Smooth muscle cell (in vitro differentiated cells): Measurements from ENCODE around the gene PITPNM1. TPM values are rescaled to one million over a fixed set of nuclear protein-coding genes. Genes with fewer than 3 reads are reported as not detected.

Source experiments
- DNase-seq: peaks from one replicate; lab custom pipeline; 2025; ENCODE audit not compliant: unreplicated experiment; lab: John Stamatoyannopoulos, UW
- H2AFZ ChIP-seq: fragments of 200-600 bp; sonication (generic); 2 replicates; pipeline ENCODE4 v1.6.0; 2016; ENCODE audit warnings: antibody characterized with exemption, low read depth, mild to moderate bottlenecking
- H3F3A ChIP-seq: fragments of 200-600 bp; sonication (generic); 2 replicates; pipeline ENCODE4 v1.6.0; 2017; ENCODE audit warnings: antibody characterized with exemption, low read depth
- H3K27ac ChIP-seq: fragments of 200-600 bp; sonication (generic); 2 replicates; pipeline ENCODE4 v1.5.1; 2016; ENCODE audit warnings: low read depth, mild to moderate bottlenecking
- H3K27me3 ChIP-seq: fragments of 200-600 bp; sonication (generic); 2 replicates; pipeline ENCODE4 v1.6.1; 2016; ENCODE audit warnings: low read depth, mild to moderate bottlenecking
- H3K36me3 ChIP-seq: fragments of 200-600 bp; sonication (generic); 2 replicates; pipeline ENCODE4 v1.5.1; 2016; ENCODE audit warnings: low read depth
- H3K4me1 ChIP-seq: fragments of 200-600 bp; sonication (generic); 2 replicates; pipeline ENCODE4 v1.5.1; 2016; ENCODE audit warnings: low read depth
- H3K4me2 ChIP-seq: fragments of 200-600 bp; sonication (generic); 2 replicates; pipeline ENCODE4 v1.6.0; 2016; ENCODE audit warnings: mild to moderate bottlenecking
- H3K4me3 ChIP-seq: fragments of 200-600 bp; sonication (generic); 2 replicates; pipeline ENCODE4 v1.5.1; 2016; ENCODE audit warnings: mild to moderate bottlenecking
- H3K79me2 ChIP-seq: fragments of 200-600 bp; sonication (generic); 2 replicates; pipeline ENCODE4 v1.6.0; 2016; ENCODE audit warnings: low read depth, mild to moderate bottlenecking
- H3K9ac ChIP-seq: fragments of 200-600 bp; sonication (generic); 2 replicates; pipeline ENCODE4 v1.6.0; 2016; ENCODE audit warnings: low read depth
- H3K9me3 ChIP-seq: fragments of 200-600 bp; sonication (generic); replicated peaks from 2 replicates; pipeline ENCODE4 v1.5.1; 2016; ENCODE audit warnings: low read depth
- H4K20me1 ChIP-seq: fragments of 200-600 bp; sonication (generic); 2 replicates; pipeline ENCODE4 v1.6.0; 2016; ENCODE audit warnings: low read depth
- WGBS: methylation state at CpG from one replicate; pipeline ENCODE4 v1.1.7; 2016; ENCODE audit warnings: low lambda C conversion rate; 5-methylcytosine and 5-hydroxymethylcytosine counted together
- polyA plus RNA-seq: library from polyadenylated mRNA; unstranded; fragments of >200 nt; fragmentation: Nextera tagmentation; extraction: Ambion mirVana; gene quantifications from 2 replicates; pipeline ENCODE4 v1.2.1, GENCODE V29; 2016
- total RNA-seq: library from RNA; depleted of rRNA; stranded (reverse); fragments of >200 nt; gene quantifications from 2 replicates; pipeline ENCODE4 v1.2.3, GENCODE V29; 2014
- TF ChIP-seq, protein P1 (sequence below): fragments of 200-600 bp; sonication (generic); IDR thresholded peaks from 2 replicates; pipeline ENCODE4 v1.5.1; 2017; ENCODE audit warnings: borderline replicate concordance, mild to moderate bottlenecking, antibody characterized with exemption; ENCODE audit not compliant: insufficient read depth, poor library complexity, severe bottlenecking

Gene PITPNM1
- total and polyA plus RNA-seq, 2 experiments from 2014 or later, result 27.6 to 35.0 TPM

DNA sequence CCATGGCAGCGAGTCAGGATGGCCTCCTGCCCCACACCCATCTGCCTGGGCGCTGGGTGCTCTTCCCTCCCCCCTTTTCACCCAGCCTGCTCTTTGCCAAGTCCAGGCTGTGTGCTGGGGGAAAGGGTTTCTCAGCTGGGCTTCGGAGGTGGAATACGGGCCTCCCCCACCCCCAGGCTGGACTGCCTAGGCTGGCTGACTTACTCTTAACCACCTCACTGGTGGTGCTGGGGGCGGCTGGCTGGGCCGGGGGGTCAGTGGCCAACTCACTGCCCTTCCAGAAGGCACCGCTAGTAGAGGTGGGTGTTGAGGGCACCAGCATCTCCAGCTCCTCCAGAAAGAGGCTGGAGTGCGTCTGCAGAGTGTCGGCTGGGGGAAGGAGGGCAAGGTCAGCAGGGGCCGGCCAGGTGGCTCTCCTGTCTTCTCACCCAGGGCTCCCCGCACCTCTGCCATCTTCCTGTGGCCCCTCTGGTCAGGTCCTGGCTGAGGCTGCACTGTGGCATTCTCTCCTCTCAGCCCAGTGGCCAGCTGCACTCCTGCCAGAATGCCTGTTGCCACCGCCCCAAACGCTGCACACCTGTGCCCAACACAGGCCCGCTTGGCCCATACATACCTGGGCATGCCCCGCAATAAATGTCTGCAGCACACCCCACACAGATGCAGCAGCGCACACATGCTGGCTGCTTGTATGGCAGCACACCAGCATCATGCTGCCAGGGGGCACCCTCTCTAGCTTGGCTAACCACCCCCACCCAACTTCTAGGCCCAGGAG is 9.7 kb downstream of the PITPNM1 start:
- no peaks in the 10 kb centered on the region for H3K4me1 ChIP-seq
- no peaks in the 10 kb centered on the region for H3K9me3 ChIP-seq
- no peak overlapping the region for H2AFZ ChIP-seq
- H3K27me3 ChIP-seq, result no peaks in the 10 kb centered on the region
- no peaks in the 10 kb centered on the region for H3K36me3 ChIP-seq
- no peaks in the 10 kb centered on the region for H4K20me1 ChIP-seq
- no peak overlapping the region for H3K9ac ChIP-seq
- no peaks in the 10 kb centered on the region for H3F3A ChIP-seq
- H3K79me2 ChIP-seq, result no peaks in the 10 kb centered on the region
- 96% methylated on average over 16 of the region's 16 CpGs for WGBS
- no peak overlapping the region for H3K4me3 ChIP-seq
- no peak overlapping the region for H3K27ac ChIP-seq
- TF ChIP-seq, protein P1, sequence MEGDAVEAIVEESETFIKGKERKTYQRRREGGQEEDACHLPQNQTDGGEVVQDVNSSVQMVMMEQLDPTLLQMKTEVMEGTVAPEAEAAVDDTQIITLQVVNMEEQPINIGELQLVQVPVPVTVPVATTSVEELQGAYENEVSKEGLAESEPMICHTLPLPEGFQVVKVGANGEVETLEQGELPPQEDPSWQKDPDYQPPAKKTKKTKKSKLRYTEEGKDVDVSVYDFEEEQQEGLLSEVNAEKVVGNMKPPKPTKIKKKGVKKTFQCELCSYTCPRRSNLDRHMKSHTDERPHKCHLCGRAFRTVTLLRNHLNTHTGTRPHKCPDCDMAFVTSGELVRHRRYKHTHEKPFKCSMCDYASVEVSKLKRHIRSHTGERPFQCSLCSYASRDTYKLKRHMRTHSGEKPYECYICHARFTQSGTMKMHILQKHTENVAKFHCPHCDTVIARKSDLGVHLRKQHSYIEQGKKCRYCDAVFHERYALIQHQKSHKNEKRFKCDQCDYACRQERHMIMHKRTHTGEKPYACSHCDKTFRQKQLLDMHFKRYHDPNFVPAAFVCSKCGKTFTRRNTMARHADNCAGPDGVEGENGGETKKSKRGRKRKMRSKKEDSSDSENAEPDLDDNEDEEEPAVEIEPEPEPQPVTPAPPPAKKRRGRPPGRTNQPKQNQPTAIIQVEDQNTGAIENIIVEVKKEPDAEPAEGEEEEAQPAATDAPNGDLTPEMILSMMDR, result no peak
- H3K4me2 ChIP-seq, result no peak overlapping the region
- no peak for DNase-seq

DNA sequence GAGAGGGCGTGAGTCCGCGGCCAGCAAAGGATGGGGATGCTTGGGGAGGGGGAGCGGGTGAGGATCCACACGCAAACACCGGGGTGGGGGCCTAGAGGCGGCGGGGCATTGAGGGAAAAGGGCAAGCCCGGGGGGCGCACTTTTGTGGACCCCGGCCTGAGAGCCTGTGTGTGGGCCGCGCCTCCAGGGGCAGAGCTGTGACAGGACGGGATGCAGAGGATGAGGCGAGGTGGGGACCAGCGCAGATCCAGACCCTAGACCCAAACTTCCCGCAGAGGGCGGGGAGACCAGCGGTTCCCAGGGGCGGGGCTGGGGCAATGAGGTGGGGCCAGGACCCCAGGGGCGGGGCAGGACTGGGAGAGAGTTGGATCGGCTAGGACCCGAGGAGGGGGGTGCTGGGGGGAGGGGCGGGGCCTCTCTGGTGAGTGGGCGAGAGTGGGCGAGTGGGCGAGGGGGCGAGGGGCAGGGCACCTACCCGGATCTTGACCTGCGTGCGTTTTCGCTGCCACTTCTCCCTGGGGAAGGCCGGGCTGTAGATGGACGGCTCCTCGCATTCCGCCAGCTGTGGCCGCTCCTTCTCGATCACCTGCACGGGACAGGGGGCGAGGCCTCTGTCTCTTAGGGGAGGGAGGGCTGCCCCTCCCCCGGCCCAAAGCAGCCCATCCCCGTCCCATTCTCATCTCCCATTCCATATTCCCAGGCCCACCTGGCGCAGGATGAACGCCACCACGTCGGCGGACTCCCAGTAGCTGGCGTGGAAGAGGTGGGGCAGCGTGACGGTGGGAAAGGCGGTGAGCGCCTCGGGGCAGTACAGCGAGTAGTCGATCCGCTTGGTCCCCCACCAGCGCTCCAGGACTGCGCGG is 10.6 kb downstream of the PITPNM1 start:
- no peaks in the 10 kb centered on the region for H3K27me3 ChIP-seq
- no peak overlapping the region for H3K4me3 ChIP-seq
- H3K4me1 ChIP-seq, result no peaks in the 10 kb centered on the region
- no peaks in the 10 kb centered on the region for H3K79me2 ChIP-seq
- H3K4me2 ChIP-seq, result no peak overlapping the region
- H3K27ac ChIP-seq, result no peak overlapping the region
- no peak for DNase-seq
- H3K36me3 ChIP-seq, result no peaks in the 10 kb centered on the region
- 97% methylated on average over 25 of the region's 59 CpGs for WGBS
- H3K9me3 ChIP-seq, result no peaks in the 10 kb centered on the region
- H4K20me1 ChIP-seq, result no peaks in the 10 kb centered on the region
- H3F3A ChIP-seq, result no peaks in the 10 kb centered on the region
- H2AFZ ChIP-seq, result no peak overlapping the region
- TF ChIP-seq, protein P1, result no peak
- no peak overlapping the region for H3K9ac ChIP-seq

DNA sequence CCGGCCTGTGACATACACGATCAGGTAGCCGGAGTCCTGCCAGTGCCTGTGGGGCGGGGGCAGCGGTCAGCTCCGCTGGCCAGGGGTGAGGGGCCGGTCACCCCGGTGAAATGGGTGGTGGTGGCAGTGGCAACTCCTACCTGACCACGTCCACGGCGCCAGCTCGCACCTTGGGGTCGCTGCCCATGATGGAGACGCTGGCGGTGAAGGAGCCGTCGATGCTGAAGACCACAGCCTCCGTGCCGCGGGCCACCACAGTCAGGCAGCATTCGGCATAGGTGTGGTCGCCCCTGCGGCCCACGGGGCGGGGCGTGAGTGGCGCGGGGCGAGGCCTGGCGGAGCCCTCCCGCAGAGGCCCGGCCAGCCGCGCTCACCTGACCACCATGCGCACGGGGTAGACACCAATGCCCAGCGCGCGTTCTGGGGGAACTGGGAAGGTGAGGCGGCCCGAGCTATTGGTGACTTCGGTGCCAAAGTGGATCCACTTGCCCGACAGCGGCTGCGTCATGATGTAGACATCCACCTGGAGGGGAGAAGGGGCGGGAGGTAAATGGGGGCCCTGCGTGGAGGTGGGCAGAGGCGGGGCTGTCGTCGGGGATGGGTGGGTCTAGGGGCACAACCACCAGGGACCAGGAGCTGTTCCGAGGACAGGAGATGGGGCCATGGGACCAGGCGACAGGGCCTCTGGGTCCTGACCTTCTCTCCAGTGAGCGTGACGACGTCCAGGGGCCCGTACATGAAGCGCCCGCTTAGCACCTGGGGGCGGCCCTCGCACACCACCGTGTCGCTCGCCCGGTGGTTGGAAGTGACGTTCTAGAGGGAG is 11.4 kb downstream of the PITPNM1 start:
- no peaks in the 10 kb centered on the region for H4K20me1 ChIP-seq
- TF ChIP-seq, protein P1, result no peak
- no peaks in the 10 kb centered on the region for H3F3A ChIP-seq
- H3K79me2 ChIP-seq, result no peaks in the 10 kb centered on the region
- H3K27me3 ChIP-seq, result no peaks in the 10 kb centered on the region
- 96% methylated on average over 44 of the region's 65 CpGs for WGBS
- no peak overlapping the region for H3K27ac ChIP-seq
- no peaks in the 10 kb centered on the region for H3K9me3 ChIP-seq
- H2AFZ ChIP-seq, result no peak overlapping the region
- H3K36me3 ChIP-seq, result no peaks in the 10 kb centered on the region
- no peaks in the 10 kb centered on the region for H3K4me1 ChIP-seq
- no peak overlapping the region for H3K9ac ChIP-seq
- no peak for DNase-seq
- no peak overlapping the region for H3K4me3 ChIP-seq
- H3K4me2 ChIP-seq, result no peak overlapping the region
